ENCODE data around the gene DAB1. TPM values are rescaled to one million over a fixed set of nuclear protein-coding genes. Genes with fewer than 3 reads are reported as not detected.

Gene DAB1
- total RNA-seq, 2 donors from 2014 or later, result not detected

DNA sequence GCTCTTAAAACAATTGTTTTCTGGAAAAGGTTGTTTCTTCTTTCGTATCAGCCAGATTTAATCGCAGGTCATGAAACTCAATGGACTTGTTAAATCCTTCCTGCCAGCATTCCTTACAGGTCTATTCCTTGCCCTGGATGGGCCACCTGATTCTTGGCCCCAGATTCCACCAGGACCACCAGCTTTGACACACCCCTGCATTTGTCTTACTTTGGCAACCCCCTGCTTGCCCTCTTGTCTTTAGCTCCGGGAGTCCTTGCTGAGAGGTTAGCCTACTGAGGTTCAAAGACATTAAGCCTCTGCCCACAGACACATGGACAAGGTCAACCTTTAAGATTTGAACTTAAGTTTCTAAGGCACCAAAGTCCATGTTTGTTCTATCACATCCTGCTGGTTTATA is 27.1 kb upstream of the DAB1 start:
- no peaks in the 10 kb centered on the region for H3K9me3 ChIP-seq
- no peak overlapping the region for H3K27ac ChIP-seq
- DNase-seq (ENCODE audit: low spot score) (no peak), ATAC-seq (ENCODE audit: insufficient number of reproducible peaks, low FRiP score, low read depth) (no peak)
- H3K27me3 ChIP-seq (replicated peaks; ENCODE audit: insufficient read depth), result no peaks in the 10 kb centered on the region
- TF ChIP-seq, protein P1, sequence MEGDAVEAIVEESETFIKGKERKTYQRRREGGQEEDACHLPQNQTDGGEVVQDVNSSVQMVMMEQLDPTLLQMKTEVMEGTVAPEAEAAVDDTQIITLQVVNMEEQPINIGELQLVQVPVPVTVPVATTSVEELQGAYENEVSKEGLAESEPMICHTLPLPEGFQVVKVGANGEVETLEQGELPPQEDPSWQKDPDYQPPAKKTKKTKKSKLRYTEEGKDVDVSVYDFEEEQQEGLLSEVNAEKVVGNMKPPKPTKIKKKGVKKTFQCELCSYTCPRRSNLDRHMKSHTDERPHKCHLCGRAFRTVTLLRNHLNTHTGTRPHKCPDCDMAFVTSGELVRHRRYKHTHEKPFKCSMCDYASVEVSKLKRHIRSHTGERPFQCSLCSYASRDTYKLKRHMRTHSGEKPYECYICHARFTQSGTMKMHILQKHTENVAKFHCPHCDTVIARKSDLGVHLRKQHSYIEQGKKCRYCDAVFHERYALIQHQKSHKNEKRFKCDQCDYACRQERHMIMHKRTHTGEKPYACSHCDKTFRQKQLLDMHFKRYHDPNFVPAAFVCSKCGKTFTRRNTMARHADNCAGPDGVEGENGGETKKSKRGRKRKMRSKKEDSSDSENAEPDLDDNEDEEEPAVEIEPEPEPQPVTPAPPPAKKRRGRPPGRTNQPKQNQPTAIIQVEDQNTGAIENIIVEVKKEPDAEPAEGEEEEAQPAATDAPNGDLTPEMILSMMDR (IDR thresholded peaks at IDR 0.05), result no peak
- H3K36me3 ChIP-seq, result no peaks in the 10 kb centered on the region
- no peak overlapping the region for H3K4me3 ChIP-seq
- H3K4me1 ChIP-seq (ENCODE audit: control insufficient read depth in 1 of 2, low read depth in 2 of 2), result no peaks in the 10 kb centered on the region

DNA sequence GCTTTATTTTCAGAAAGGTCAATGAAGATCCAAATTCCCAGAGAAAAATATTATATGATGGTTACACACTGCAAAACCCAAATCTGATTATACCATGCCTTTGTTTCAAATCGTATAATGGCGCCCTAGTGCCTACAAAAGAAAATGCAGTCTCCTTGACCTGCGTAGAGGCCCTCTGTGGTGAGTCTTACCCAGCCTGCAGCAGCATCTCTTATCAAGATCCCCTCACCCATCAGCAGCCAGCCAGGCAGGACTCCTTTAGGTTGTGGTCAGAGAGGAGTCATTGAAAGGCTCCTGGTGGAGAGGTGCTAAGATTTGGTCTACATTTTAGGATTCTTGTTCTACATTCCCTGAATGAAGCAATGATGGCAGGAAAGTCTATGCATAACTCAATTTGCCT is 23.7 kb upstream of the DAB1 start:
- H3K4me3 ChIP-seq, result no peak overlapping the region
- DNase-seq (ENCODE audit: low spot score) (no peak), ATAC-seq (ENCODE audit: insufficient number of reproducible peaks, low FRiP score, low read depth) (no peak)
- H3K4me1 ChIP-seq (ENCODE audit: control insufficient read depth in 1 of 2, low read depth in 2 of 2), result no peaks in the 10 kb centered on the region
- H3K9me3 ChIP-seq, result no peaks in the 10 kb centered on the region
- H3K36me3 ChIP-seq, result no peaks in the 10 kb centered on the region
- TF ChIP-seq, protein P1 (IDR thresholded peaks at IDR 0.05), result no peak
- H3K27me3 ChIP-seq (replicated peaks; ENCODE audit: insufficient read depth), result no peaks in the 10 kb centered on the region
- H3K27ac ChIP-seq, result no peak overlapping the region

DNA sequence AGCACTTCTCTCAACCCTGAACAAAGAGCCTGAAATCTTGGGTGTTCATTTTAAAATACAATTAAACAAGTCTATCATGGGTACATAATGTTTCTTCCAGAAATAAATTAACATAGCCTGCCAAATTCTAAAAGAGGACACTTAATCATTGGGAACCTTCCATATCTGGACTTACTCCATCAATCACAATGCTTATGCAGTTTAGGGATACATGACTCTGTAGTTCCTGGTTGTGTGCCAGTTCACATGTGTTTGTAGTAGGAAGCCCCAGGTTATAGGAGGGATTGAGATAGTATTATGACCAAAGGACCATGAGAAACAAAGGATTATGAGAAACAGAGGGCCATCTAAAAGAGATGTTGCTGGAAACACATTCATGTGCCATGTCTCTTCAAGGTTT is 19.1 kb upstream of the DAB1 start:
- TF ChIP-seq, protein P1 (IDR thresholded peaks at IDR 0.05), result no peak
- Histone ChIP-seq H3K27ac (no peak overlapping the region), H3K9me3 (no peaks in the 10 kb centered on the region), H3K4me3 (no peak overlapping the region), H3K4me1 (ENCODE audit: control insufficient read depth in 1 of 2, low read depth in 2 of 2) (no peaks in the 10 kb centered on the region), H3K27me3 (replicated peaks; ENCODE audit: insufficient read depth) (no peaks in the 10 kb centered on the region), H3K36me3 (no peaks in the 10 kb centered on the region)
- no peak for DNase-seq (ENCODE audit: low spot score)
- no peak for ATAC-seq (ENCODE audit: insufficient number of reproducible peaks, low FRiP score, low read depth)

DNA sequence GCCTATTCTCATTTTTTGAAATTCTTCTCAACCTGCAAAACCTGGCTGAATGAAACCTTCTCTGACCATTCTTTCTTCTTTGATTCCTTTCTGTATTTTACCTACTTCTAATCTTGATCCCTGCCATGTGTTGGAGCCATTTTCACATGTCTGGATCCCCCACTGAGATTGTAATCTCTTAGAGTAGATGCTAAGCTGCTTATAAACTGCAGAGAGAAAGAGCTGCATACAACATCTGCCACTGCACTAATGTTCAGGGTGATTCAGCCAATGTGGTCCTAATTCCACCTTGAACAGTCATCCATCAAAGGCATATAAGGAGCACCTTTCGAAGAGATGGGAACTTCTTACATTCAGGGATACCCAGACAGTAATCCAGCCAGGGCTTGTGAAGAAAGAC is 16.2 kb upstream of the DAB1 start:
- Histone ChIP-seq H3K4me3 (no peak overlapping the region), H3K27me3 (replicated peaks; ENCODE audit: insufficient read depth) (no peaks in the 10 kb centered on the region), H3K4me1 (ENCODE audit: control insufficient read depth in 1 of 2, low read depth in 2 of 2) (no peaks in the 10 kb centered on the region), H3K36me3 (no peaks in the 10 kb centered on the region), H3K27ac (no peak overlapping the region), H3K9me3 (no peaks in the 10 kb centered on the region)
- ATAC-seq (ENCODE audit: insufficient number of reproducible peaks, low FRiP score, low read depth), result no peak
- TF ChIP-seq, protein P1 (IDR thresholded peaks at IDR 0.05), result no peak
- no peak for DNase-seq (ENCODE audit: low spot score)

DNA sequence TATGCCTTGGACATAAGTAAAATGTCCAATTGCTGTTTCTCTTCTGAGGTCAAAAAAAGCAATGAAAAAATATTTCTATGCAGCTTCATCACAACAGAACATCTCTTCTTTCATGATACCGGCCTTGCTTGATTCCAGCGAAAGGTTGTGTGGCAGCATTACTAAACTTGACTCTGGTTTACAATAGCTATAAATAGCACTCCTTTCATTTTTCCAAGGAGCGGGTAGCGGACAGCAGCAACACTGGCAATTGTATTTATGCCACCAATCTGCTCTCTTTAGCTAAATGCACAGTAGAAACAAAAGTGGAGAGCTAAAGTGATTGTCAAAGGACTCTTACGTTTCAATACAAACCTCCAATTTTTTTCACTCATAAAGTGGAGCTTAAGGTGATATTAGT is 7.5 kb upstream of the DAB1 start:
- ATAC-seq (ENCODE audit: insufficient number of reproducible peaks, low FRiP score, low read depth) (no peak), DNase-seq (ENCODE audit: low spot score) (no peak)
- Histone ChIP-seq H3K27ac (no peak overlapping the region), H3K9me3 (no peaks in the 10 kb centered on the region), H3K4me1 (ENCODE audit: control insufficient read depth in 1 of 2, low read depth in 2 of 2) (no peaks in the 10 kb centered on the region), H3K4me3 (no peak overlapping the region), H3K27me3 (replicated peaks; ENCODE audit: insufficient read depth) (no peaks in the 10 kb centered on the region), H3K36me3 (no peaks in the 10 kb centered on the region)
- TF ChIP-seq, protein P1 (IDR thresholded peaks at IDR 0.05), result no peak
